NCI-H82 (cell line): ENCODE results near the gene ELMO1.

Experiments
- DNase-seq: peaks from one replicate; lab custom pipeline; 2025; lab: John Stamatoyannopoulos, UW

Gene ELMO1

DNA sequence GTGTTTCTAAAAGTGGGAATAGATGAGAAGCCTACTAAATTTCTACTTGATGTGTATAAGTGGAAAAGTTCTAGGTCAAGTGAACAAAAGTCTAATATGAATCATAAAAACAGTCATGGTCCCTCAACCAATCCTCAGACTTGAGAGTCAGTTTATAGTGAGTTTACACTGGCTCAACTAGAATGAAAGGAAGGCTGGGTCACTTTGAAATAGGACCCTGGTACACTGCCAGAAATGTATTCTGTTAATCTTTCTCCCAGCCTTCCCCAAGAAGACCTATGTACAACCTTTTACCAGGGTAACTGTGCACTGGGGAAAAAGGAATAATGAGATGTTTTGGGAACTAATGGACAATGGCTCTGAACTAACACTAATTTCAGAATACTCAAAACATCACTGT, 17.3 kb downstream of the ELMO1 start:
- DNase-seq = no peak

DNA sequence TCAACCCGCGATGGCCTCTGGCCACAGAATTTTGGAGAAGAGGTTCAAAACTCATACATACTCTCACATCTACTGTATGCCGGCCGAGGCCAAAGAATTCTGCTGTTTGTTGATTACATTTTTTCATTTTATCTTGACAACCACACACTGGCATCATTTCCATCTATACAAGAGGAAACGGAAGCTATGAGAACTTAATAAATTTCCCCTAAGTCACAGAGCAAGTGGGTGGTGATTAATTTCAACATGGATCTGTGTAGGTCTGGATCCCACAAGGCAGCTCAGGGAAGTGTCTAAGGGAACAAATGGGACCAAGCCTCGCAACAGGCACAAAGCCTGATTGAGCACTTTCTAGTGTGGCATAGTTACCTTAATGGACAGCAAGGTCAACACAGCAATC, 18.0 kb downstream of the ELMO1 start:
- no peak for DNase-seq

DNA sequence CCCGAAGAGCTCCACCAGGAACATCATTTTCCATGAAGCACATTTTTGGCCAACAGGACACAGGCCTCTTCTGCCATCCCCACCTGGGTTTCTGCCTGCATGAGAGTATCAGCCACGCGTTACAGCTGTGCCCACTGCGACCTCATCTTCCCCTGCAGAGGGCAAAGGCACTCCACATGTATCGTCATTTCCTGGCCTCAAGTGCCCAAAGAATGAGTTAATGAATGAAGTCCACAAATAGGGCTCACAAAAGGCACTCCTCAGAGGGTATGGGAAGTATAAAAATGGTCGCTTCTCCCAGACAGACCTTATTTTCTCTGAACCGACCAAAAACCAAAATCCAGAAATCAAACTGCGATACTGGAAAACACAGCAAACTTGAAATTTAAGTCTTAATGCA, 18.5 kb downstream of the ELMO1 start:
- no peak for DNase-seq

DNA sequence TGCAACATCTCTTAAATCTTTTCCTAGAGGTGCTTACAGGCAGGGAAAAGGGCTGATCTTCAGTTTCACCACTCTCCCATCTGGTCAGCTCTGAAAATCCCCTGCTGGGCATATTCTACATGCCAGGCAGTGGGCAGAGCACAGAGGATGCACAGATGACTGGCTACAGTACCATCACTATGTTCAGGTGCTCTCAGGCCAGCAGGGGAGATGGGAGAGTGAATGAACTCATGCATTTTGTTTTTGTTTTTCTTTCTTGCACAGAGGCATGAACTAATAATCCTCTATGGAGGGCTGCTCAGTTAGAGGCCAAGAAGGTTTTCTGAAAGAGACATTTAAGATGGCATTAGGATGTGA, 19.3 kb downstream of the ELMO1 start:
- DNase-seq = peak; percentile 6

DNA sequence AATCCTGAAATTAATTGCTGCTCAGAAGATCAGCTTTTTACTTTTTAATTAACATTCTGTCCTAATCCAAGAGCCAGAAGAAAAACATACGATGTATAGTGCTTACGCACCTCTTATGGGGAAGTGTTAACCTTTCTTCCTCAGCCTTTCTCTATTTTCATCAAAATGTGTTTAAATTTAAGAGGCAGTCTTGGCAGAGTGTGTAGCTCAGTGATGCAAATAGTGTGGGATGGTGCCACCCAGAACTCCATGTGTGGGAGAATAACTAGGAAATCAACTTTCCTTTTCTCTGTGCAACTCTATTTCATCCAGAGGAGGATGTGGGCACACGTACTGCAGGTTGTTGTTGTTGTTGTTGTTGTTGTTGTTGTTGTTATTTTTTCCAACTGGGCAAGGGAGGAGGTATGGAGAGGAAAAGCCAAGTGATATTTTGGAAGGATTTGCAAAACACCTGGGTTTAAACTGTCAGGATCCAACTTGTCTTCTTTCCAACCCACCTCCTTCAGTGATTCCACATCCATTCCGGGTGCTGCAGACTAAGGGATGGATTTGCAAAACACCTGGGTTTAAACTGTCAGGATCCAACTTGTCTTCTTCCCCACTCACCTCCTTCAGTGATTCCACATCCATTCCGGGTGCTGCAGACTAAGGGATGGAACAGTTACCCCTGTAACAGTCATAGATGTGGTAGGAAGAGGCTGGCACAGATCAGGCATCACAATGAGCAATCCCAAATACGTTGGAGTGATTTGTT, 19.8 kb downstream of the ELMO1 start:
- DNase-seq = no peak

DNA sequence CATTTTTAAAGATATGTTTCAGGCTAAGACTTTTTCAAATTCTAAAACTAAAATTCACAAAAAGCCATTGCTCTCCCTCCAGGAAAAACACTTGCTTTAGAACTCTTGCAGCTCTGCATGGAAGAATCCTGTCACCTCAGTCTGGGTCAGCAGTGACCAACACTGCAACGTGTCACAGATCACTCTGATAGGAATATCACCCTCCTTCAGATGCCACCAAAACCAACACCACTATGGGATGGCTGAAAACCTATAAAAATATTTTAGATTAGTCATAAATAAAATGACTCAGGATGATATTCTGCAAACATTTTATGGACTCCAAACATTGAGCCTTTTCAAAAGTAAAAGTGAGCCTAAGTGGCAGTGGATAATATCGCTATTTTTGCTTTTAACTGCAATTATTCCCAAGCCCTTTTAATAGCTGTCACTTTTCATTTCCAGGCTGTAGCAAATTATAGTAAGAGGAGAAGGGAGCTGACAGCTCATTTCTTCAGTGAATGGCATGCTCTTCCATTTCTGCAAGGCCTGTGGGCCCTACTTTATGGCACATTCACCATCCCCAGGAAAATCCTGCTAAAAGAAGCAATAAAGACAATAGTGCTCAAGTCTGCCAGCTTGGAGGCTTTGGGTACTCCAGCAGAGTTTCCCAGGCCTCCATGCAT, 21.3 kb downstream of the ELMO1 start:
- DNase-seq = no peak

DNA sequence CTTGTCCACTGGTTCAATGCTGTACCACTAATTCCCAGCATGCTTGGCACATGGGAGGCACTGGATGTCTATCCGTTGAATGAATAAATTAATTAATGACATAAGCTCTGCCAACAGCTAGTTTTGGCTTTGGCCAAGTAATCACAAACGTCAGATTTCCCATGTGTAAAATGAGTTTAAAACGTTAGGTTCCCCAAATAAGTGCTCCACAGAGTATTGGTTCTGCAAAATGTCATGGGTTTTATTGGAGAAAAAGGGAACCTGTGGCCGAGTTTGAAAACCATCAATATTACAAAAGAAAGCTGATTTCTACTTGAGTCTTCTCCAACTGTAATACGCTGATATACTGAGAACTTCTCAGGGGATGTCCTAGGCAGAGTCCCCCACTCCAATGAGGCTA, 23.2 kb downstream of the ELMO1 start:
- no peak for DNase-seq

DNA sequence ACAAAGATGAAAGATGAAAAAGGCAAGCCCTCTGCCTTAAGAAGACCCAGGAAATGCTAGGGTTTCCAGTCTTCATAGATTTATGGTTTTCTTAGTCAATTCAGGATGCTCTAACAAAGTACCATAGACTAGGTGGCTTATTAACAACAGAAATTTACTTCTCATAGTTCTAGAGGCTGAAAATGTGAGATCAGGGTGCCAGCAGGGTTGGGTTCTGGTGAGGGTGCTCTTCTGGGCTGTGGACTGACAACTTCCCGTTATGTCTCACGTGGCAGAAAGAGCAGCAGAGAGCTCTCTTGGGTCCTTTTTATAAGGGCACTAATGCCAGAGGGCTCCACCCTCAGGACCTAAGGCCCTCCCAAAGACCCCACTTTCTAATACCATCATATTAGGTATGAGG, 23.7 kb downstream of the ELMO1 start:
- DNase-seq = no peak

DNA sequence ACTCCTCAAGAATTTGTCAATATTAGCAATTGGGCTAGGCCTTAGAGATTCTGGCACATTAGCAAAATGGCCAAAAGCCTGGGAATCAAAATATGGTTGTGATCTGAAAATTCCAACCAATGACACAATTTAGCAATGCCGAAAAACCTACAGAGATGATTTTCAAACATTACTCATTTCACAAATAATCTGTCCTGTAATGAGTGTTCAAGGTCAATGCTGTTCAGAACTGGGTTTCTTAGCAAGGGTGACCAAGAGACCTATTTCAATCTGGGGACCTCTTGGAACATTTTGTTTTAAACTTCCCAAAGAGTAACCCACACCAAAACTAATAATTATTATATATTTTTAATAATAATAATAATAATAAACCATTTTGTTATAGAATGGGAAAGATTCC, 24.1 kb downstream of the ELMO1 start:
- DNase-seq = no peak

DNA sequence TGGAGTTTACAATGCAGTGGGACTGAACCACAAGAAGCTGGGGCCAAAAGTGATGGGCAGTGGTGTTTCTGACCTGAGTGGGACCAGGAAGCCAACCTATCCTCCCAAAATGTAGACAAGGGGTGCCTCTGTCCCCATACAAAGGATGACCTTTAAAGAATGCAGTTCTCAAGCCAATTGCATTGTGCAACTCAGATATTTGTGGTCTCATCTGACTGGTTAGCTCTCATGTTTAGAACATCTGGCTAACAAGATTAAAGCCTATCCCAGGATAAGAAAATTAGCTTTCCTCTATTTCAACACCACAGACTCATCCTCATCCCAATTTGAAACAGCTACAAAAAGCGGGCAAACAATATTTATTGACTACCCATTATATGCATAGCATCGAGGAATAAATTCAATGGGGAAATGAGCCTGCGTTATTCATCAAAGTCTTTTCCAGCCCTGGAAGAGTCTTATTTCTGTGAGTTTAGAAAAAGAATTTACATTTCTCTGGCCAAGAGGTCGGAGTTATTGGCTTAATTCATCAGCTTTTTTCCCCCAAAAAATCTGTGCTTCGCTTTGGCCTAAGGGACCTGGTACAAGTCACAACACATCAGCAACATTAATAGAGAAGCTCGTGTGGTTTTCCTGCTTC, 26.7 kb downstream of the ELMO1 start:
- peak; percentile 89 for DNase-seq

DNA sequence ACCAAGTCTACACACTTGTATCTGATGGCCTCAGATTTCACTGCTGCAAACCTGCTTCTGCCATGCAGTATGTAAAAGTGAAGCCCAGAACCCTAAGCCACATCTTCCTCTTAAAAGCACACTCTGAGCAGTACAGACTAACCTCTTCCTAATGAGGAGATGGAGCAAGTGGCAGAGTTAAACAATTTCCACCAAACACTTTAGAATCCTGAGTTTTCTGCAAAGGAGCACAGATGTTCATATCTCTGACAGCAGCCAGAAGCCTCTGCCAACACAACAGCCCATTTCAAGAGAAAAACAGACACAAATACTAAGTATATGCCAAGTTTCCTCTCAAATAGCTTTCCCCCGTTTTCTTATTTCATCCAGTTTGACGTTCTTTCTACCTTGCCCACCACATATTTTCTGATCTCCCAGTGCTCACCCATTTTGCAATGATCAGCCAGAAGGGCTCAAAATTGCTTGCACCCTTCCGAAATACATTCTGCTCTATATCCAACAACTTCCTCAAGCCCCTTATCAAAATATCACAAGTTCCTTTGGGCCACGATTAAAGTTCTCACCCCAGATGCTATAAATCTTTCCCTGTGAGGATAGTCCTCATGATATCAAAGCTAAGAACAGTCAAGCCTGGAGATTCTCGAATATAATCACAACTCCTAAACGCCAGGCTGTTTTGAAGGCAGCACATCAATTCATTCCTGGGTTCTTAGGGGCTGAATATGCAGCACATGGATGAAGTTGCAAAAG, 27.5 kb downstream of the ELMO1 start:
- no peak for DNase-seq

DNA sequence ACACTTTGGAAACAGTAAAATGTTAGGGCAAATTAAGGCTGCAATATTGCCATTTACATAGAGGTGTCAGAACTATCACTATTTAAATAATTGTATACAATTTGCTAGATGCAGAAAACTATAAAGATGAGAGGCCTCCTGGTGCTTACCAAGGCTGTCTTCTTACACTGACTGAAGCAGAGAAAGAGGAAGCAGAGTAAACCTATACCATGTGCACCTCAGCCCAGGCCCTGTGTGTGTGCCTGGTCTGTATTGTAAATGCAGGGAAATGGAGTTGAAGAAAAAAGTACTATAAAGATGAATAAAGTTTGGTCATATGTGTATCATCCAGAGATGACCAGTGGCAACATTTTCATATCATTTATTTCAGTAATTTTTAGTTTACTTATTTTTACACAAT, 29.2 kb downstream of the ELMO1 start:
- no peak for DNase-seq

DNA sequence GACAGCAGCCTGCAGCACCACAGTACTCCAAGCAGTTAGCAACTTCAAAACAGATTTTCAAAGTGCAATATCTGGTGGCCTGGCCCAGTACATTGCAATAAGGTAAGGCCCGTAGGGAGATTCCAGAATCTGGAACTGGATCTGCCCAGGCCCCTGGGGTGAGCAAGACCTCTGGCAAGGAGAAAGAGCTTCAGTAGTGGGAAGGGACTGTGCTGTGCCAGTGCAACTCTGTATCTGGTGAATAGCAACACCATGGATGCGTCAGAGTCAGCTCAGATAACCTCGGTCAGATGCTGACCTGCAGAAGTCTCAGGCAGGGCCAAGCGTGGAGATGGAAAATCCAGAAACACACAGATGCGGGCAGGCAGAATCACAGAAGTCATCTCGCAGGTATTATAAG, 30.3 kb downstream of the ELMO1 start:
- DNase-seq = no peak

DNA sequence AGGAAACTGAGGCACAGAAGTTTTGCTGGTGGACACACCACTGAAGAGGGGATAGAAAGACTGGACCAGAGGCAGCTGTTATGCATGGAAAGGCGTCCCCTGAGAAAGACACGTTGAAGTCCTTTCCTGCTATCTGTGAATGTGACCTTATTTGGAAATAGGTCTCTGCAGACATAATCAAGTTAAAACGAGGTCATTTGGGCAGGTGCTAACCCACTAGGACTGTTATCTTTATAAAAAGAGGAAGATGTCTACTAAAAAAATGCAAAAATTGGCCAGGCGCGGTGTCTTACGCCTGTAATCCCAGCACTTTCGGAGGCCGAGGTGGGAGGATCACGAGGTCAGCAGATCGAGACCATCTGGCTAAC, 31.6 kb downstream of the ELMO1 start:
- DNase-seq = no peak

DNA sequence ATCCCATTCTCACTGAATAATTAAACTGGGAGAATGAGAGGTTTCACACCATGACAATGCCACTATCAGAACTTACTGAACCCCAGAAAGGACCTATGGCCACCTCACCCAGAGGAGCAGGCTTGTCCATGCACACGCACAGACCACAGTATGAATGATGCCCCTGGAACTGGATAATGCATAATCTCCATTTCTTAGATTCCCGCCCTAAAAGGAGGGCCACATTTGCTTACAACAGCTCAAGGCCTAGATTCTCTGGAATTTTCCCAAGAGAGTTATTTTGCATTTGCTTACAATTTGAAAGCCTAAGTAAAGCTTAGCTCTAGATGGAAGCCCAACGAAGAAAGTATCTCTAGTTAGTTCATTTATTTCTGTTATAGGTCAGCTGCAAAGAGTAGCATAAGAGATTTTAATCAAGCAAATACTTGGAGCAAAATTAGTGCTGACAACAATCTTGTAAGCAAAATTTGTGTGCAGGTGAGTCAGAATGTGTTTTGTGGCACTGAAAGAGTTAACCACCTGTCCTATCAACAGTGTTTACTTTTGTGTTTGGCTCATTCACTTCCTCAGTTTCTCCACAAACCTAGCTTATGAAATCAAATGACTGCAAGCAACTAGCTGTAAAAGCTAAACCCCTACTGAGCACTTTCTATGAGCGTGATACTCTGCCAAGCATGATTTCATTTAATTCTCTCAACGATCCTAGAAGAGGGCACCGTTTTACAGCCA, 32.1 kb downstream of the ELMO1 start:
- no peak for DNase-seq

DNA sequence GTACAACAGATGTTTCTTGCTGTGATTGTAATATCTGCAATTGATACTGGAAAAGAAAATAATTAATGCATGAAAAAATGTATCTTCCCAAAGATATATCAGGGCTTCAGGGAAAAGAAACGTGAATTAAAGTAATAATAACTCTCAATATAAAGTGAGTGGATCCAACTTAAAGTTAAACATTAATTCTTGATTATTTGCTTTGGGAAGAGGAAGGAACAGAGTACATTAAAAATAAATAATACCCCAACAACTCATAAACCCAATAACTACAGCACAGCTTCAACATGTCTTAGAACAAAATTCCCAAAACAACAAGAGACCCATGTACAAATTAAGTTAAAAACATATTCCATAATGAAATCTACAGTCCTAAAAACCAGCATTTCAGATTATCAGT, 33.0 kb downstream of the ELMO1 start:
- DNase-seq = no peak

DNA sequence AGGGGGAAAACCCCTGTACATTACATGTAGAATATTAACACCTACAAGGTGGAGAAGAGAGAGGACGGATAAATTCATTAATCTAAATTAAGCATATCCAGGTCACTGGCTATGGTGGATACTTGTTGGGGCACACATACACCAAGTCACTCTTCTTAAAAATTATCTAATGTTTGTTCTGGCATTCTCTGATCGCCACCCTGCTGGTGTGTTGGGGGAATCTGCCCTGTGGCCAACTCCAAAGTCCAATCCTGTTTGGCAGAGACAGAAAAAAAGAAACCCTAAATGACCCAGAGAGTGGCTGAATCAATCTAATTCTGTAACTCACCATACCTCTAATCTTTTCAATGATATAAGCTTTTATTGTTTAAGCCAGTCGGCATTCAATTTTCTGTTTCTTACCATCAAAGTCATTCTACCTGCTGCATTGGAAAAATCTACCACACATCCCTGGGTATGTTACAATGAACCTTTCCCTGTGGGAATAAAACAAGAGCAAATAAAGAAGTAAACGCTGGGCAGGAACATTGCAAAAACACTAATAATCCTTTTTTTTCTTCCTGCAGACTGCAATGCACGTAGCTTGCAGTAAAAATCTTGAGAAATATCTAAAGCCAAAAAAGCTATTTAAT, 34.2 kb downstream of the ELMO1 start:
- DNase-seq = no peak

DNA sequence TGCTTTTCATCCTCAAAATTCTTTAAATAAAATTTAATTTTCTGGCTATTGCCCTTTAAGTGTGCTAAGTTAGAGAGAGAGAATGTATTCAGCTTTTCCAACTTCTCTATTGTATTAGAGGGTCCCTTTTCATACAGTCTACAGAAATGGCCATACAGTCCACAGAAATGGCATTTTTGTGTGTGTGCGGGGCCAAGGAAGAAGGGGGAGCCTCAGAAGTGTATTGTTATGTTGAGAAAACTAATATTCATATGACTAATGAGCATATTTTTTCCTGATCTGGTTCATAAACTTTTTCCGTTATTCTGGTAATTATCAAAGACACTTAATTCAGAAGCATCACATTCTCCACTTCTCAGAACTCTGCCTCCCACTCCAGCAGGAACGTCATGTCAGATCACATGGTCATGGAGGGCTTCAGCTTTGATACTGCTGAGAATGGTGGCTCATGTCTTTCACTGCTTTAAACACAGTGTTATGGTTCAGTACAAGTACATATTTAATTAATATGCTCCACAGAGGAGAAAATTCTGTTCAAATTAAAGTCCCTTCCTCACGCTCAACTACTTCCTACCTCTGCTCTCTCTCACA, 37.1 kb downstream of the ELMO1 start:
- DNase-seq = no peak

DNA sequence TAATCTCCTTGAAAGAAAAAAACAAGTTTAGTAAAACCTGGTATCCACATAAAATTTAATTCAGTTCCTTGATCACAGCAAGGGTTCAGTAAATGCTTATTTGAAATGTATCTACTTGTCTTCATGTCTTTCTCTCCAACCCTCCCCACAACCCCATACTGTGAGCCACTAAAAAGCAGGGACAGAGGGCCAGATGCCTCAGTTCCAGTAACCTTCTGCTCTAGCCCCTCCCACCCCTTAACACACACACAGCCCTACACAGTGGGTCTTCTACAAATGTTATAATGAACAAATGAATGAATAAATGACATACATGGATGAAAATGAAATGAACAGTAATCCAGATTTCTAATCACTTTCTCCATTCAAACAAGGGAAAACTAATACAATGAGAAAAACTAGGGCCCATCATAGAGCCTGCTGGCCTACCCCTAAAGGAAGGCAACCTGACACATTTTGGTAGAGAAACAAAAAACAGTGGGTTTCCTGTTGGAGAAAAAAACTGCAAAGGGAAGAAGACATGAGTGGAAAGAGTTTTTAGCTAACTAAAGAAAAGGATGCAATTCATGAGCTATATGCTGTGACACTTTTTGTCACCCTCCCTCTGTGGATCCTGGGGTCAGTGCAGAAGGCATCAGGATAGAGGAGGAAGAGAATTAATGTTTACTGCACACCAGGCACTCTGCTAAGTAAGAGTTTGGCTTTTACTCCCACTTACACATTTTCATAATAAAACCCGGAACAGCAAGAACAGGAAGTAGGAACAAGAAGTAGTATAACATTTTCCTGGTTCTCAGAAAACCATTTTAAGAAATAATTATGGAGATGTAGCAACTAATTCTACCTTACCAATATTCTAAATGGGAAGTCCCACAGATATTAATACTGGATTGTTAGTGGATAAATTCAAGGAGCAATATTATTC, 38.1 kb downstream of the ELMO1 start:
- DNase-seq = no peak

DNA sequence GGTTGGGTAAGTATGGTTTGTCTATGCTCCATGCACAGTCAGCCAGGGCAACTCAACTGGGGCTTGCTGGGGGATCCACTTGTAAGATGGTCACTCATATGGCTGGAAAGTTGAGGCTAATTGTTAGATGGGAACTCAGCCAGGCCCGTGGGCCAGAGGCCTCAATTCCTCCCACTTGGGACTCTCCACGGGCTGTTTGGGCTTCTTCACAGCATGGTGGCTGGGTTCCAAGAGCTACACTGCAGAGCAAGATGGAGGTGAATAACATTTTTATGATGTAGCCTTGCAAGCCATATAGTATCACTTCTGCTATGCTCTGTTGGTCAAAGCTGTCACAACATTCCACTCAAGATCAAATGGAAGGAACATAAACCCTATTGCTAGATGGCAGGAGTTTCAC, 39.2 kb downstream of the ELMO1 start:
- no peak for DNase-seq
